HEK293 (cell line): Measurements from ENCODE around the gene GALNS.

Experiments
- CTCF ChIA-PET: fragments of 350-600 bp; formaldehyde crosslinking; extraction: SDS; loops from one replicate; lab custom pipeline; 2021; ENCODE audit warnings: antibody characterized with exemption; lab: Yijun Ruan, JAX
- POLR2A ChIA-PET: fragments of 300-600 bp; formaldehyde crosslinking; extraction: SDS; loops from one replicate; lab custom pipeline; 2020; ENCODE audit warnings: antibody characterized with exemption, inconsistent platforms; lab: Yijun Ruan, JAX
- H3K27ac ChIP-seq: fragments of 200-500 bp; sonication (Bioruptor generic); 2 replicates; pipeline ENCODE4 v1.5.1; 2014; ENCODE audit warnings: low read depth, low read length, control low read depth, inconsistent platforms; ENCODE audit errors: extremely low read depth
- H3K36me3 ChIP-seq, 2 experiments: fragments of 200-500 bp in 1 of 2; sonication (Bioruptor generic) in 1 of 2; 1 replicate in 1 of 2; 2 replicates in 1 of 2; pipeline ENCODE4 v1.5.1; 2014 to 2017; ENCODE audit warnings: inconsistent platforms in 2 of 2, low read length in 2 of 2; ENCODE audit not compliant: control insufficient read depth in 2 of 2, insufficient read depth in 1 of 2
- H3K4me1 ChIP-seq: fragments of 200-500 bp; sonication (Bioruptor generic); 2 replicates; pipeline ENCODE4 v1.5.1; 2014; ENCODE audit warnings: mild to moderate bottlenecking, low read length, inconsistent platforms; ENCODE audit not compliant: control insufficient read depth, insufficient read depth
- H3K4me3 ChIP-seq: 2 replicates; pipeline ENCODE4 v1.5.1; 2011; ENCODE audit warnings: low read depth, mild to moderate bottlenecking, control low read depth, low read length, moderate library complexity
- H3K9me3 ChIP-seq: fragments of 200-500 bp; sonication (Bioruptor generic); 2 replicates; pipeline ENCODE4 v1.5.1; 2014; ENCODE audit warnings: low read depth, low read length, inconsistent platforms; ENCODE audit not compliant: control insufficient read depth, insufficient read depth
- GLI2 ChIP-seq: fragments of 450-650 bp; formaldehyde crosslinking; IDR thresholded peaks from 2 replicates; pipeline ENCODE4; 2017; ENCODE audit warnings: missing biosample characterization, missing genetic modification characterization, low read depth, borderline replicate concordance
- INSM2 ChIP-seq: fragments of 450-650 bp; formaldehyde crosslinking; IDR thresholded peaks from 2 replicates; pipeline ENCODE4 v1.5.1; 2016; ENCODE audit warnings: missing biosample characterization, missing genetic modification characterization
- KLF17 ChIP-seq: fragments of 450-650 bp; formaldehyde crosslinking; IDR thresholded peaks from 2 replicates; pipeline ENCODE4 v1.5.1; 2016; ENCODE audit warnings: missing biosample characterization, missing genetic modification characterization
- KLF9 ChIP-seq: fragments of 450-650 bp; formaldehyde crosslinking; IDR thresholded peaks from 2 replicates; pipeline ENCODE4 v1.5.1; 2016; ENCODE audit warnings: missing biosample characterization, missing genetic modification characterization, low read depth
- OSR2 ChIP-seq: fragments of 450-650 bp; formaldehyde crosslinking; IDR thresholded peaks from 2 replicates; pipeline ENCODE4 v1.5.1; 2016; ENCODE audit warnings: missing biosample characterization, missing genetic modification characterization
- OVOL3 ChIP-seq: fragments of 450-650 bp; formaldehyde crosslinking; IDR thresholded peaks from 2 replicates; pipeline ENCODE4 v1.5.1; 2016; ENCODE audit warnings: missing biosample characterization, missing genetic modification characterization
- WT1 ChIP-seq: fragments of 450-650 bp; formaldehyde crosslinking; IDR thresholded peaks from 2 replicates; pipeline ENCODE4 v1.5.1; 2016; ENCODE audit warnings: missing biosample characterization, missing genetic modification characterization
- YY2 ChIP-seq: fragments of 450-650 bp; formaldehyde crosslinking; IDR thresholded peaks from 2 replicates; pipeline ENCODE4 v1.5.1; 2016; ENCODE audit warnings: missing biosample characterization, missing genetic modification characterization
- ZBTB48 ChIP-seq: fragments of 450-650 bp; formaldehyde crosslinking; IDR thresholded peaks from 2 replicates; pipeline ENCODE4 v1.5.1; 2016; ENCODE audit warnings: missing biosample characterization, missing genetic modification characterization
- ZBTB7A ChIP-seq: fragments of 450-650 bp; formaldehyde crosslinking; IDR thresholded peaks from 2 replicates; pipeline ENCODE4 v1.5.1; 2016; ENCODE audit warnings: low read depth, missing biosample characterization, missing genetic modification characterization
- ZEB2 ChIP-seq: fragments of 450-650 bp; formaldehyde crosslinking; IDR thresholded peaks from 2 replicates; pipeline ENCODE4 v1.5.1; 2016; ENCODE audit warnings: missing biosample characterization, missing genetic modification characterization
- ZNF132 ChIP-seq: fragments of 450-650 bp; formaldehyde crosslinking; IDR thresholded peaks from 2 replicates; pipeline ENCODE4 v1.5.1; 2017; ENCODE audit warnings: missing biosample characterization, missing genetic modification characterization, borderline replicate concordance
- ZNF324 ChIP-seq: fragments of 450-650 bp; formaldehyde crosslinking; IDR thresholded peaks from 2 replicates; pipeline ENCODE4 v1.5.1; 2016; ENCODE audit warnings: missing biosample characterization, missing genetic modification characterization
- ZNF366 ChIP-seq: fragments of 450-650 bp; formaldehyde crosslinking; conservative IDR thresholded peaks from 2 replicates; pipeline ENCODE4 v1.5.1; 2016; ENCODE audit warnings: missing biosample characterization, missing genetic modification characterization
- ZNF473 ChIP-seq: fragments of 450-650 bp; formaldehyde crosslinking; IDR thresholded peaks from 2 replicates; pipeline ENCODE4 v1.5.1; 2017; ENCODE audit warnings: missing biosample characterization, missing genetic modification characterization
- ZNF488 ChIP-seq: fragments of 450-650 bp; formaldehyde crosslinking; IDR thresholded peaks from 2 replicates; pipeline ENCODE4 v1.5.1; 2016; ENCODE audit warnings: missing biosample characterization, missing genetic modification characterization
- ZNF501 ChIP-seq: fragments of 450-650 bp; formaldehyde crosslinking; IDR thresholded peaks from 2 replicates; pipeline ENCODE4 v1.5.1; 2016; ENCODE audit warnings: missing biosample characterization, missing genetic modification characterization
- ZNF549 ChIP-seq: fragments of 450-650 bp; IDR thresholded peaks from 2 replicates; pipeline ENCODE4 v1.5.1; 2018; ENCODE audit warnings: missing biosample characterization, missing genetic modification characterization, mild to moderate bottlenecking, inconsistent platforms, moderate library complexity
- ZNF701 ChIP-seq: fragments of 450-650 bp; formaldehyde crosslinking; IDR thresholded peaks from 2 replicates; pipeline ENCODE4 v1.5.1; 2016; ENCODE audit warnings: missing biosample characterization, missing genetic modification characterization
- ZNF747 ChIP-seq: fragments of 450-650 bp; formaldehyde crosslinking; IDR thresholded peaks from 2 replicates; pipeline ENCODE4 v1.5.1; 2016; ENCODE audit warnings: missing biosample characterization, missing genetic modification characterization
- ZNF76 ChIP-seq: fragments of 450-650 bp; formaldehyde crosslinking; IDR thresholded peaks from 2 replicates; pipeline ENCODE4; 2016; ENCODE audit warnings: low read depth, missing biosample characterization, missing genetic modification characterization, borderline replicate concordance
- ZNF776 ChIP-seq: fragments of 450-650 bp; formaldehyde crosslinking; IDR thresholded peaks from 2 replicates; pipeline ENCODE4 v1.5.0; 2017; ENCODE audit warnings: missing biosample characterization, missing genetic modification characterization, borderline replicate concordance
- ZSCAN23 ChIP-seq: fragments of 450-650 bp; formaldehyde crosslinking; IDR thresholded peaks from 2 replicates; pipeline ENCODE4 v1.5.1; 2016; ENCODE audit warnings: missing biosample characterization, missing genetic modification characterization
- TF ChIP-seq, protein P1 (sequence below): fragments of 450-650 bp; formaldehyde crosslinking; IDR thresholded peaks from 2 replicates; pipeline ENCODE4 v1.5.1; 2016; ENCODE audit warnings: missing biosample characterization, missing genetic modification characterization
- TF ChIP-seq, protein P2 (sequence below): sonication (generic); formaldehyde crosslinking; IDR thresholded peaks from 2 replicates; pipeline ENCODE4 v1.8.1; 2022; ENCODE audit warnings: mild to moderate bottlenecking, moderate library complexity, missing genetic modification reagents
- TF ChIP-seq, protein P3 (sequence below): fragments of 450-650 bp; formaldehyde crosslinking; IDR thresholded peaks from 2 replicates; pipeline ENCODE4 v1.5.1; 2016; ENCODE audit warnings: missing biosample characterization, missing genetic modification characterization, borderline replicate concordance
- TF ChIP-seq, protein P4 (sequence below): fragments of 450-650 bp; formaldehyde crosslinking; IDR thresholded peaks from 2 replicates; pipeline ENCODE4 v1.5.1; 2016; ENCODE audit warnings: missing biosample characterization, missing genetic modification characterization

The GALNS gene

GRCh38 chr16:88810912-88811768 lies 45.6 kb downstream of the GALNS start:
- ChIA-PET POLR2A (interaction anchor here (0.6 to 5.2 kb wide), 14 partner anchors 11 to 360 kb away, joined by 3 to 33 read pairs (median 5); partner anchors contain the start of genes CDH15, GALNS and TRAPPC2L), CTCF (interaction anchor here (0.8 to 3.3 kb wide), 3 partner anchors 46 to 74 kb away, joined by 3 to 25 read pairs (median 8); no protein-coding TSS in a partner anchor)
- peak overlapping the region; percentile 87 for H3K27ac ChIP-seq
- peak overlapping the region; percentile 66 for H3K4me3 ChIP-seq
- peaks cover 3% of the 10 kb centered on the region; the same call in 1 of the 2 replicates for H3K4me1 ChIP-seq
- H3K9me3 ChIP-seq, result no peaks in the 10 kb centered on the region
- peaks cover 0 to 50% of the 10 kb centered on the region in 2 experiments; a peak in 1 of 3 replicates for H3K36me3 ChIP-seq
- TF ChIP-seq ZNF132 (tag by site-specific recombination) (no peak), YY2 (no peak; the same call in 1 of the 2 replicates), GLI2 (no peak), ZNF701 (no peak), WT1 (tag by site-specific recombination) (peak; percentile 25; the same call in 1 of the 2 replicates), ZNF747 (tag by site-specific recombination) (no peak), ZBTB48 (tag by site-specific recombination) (0 out of 2 replicates have a peak, but pooled peaks have one; percentile 13), OVOL3 (tag by site-specific recombination) (no peak), ZNF366 (tag by site-specific recombination) (no peak), ZBTB7A (tag by site-specific recombination) (no peak), ZEB2 (tag by site-specific recombination) (peak; percentile 47), ZNF488 (tag by site-specific recombination) (no peak), INSM2 (tag by site-specific recombination) (0 out of 2 replicates have a peak, but pooled peaks have one; percentile 9), KLF9 (tag by site-specific recombination) (0 out of 2 replicates have a peak, but pooled peaks have one; percentile 2), ZNF549 (tag by site-specific recombination) (no peak), OSR2 (tag by site-specific recombination) (no peak), ZSCAN23 (no peak), ZNF473 (tag by site-specific recombination) (no peak), KLF17 (peak; percentile 42; the same call in 1 of the 2 replicates), ZNF324 (tag by site-specific recombination) (0 out of 2 replicates have a peak, but pooled peaks have one; percentile 40), ZNF776 (no peak), ZNF501 (tag by site-specific recombination) (peak; percentile 27), ZNF76 (tag by site-specific recombination) (no peak)
- TF ChIP-seq, protein P1, sequence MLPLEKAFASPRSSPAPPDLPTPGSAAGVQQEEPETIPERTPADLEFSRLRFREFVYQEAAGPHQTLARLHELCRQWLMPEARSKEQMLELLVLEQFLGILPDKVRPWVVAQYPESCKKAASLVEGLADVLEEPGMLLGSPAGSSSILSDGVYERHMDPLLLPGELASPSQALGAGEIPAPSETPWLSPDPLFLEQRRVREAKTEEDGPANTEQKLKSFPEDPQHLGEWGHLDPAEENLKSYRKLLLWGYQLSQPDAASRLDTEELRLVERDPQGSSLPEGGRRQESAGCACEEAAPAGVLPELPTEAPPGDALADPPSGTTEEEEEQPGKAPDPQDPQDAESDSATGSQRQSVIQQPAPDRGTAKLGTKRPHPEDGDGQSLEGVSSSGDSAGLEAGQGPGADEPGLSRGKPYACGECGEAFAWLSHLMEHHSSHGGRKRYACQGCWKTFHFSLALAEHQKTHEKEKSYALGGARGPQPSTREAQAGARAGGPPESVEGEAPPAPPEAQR (tag by site-specific recombination), result no peak
- TF ChIP-seq, protein P2, sequence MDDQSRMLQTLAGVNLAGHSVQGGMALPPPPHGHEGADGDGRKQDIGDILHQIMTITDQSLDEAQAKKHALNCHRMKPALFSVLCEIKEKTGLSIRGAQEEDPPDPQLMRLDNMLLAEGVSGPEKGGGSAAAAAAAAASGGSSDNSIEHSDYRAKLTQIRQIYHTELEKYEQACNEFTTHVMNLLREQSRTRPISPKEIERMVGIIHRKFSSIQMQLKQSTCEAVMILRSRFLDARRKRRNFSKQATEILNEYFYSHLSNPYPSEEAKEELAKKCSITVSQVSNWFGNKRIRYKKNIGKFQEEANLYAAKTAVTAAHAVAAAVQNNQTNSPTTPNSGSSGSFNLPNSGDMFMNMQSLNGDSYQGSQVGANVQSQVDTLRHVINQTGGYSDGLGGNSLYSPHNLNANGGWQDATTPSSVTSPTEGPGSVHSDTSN (CRISPR knock-in tag), result 0 out of 2 replicates have a peak, but pooled peaks have one; percentile 47
- TF ChIP-seq, protein P3, sequence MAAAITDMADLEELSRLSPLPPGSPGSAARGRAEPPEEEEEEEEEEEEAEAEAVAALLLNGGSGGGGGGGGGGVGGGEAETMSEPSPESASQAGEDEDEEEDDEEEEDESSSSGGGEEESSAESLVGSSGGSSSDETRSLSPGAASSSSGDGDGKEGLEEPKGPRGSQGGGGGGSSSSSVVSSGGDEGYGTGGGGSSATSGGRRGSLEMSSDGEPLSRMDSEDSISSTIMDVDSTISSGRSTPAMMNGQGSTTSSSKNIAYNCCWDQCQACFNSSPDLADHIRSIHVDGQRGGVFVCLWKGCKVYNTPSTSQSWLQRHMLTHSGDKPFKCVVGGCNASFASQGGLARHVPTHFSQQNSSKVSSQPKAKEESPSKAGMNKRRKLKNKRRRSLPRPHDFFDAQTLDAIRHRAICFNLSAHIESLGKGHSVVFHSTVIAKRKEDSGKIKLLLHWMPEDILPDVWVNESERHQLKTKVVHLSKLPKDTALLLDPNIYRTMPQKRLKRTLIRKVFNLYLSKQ (tag by site-specific recombination), result no peak
- TF ChIP-seq, protein P4, sequence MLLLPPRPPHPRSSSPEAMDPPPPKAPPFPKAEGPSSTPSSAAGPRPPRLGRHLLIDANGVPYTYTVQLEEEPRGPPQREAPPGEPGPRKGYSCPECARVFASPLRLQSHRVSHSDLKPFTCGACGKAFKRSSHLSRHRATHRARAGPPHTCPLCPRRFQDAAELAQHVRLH (tag by site-specific recombination), result no peak; the same call in 1 of the 2 replicates
